T1000 (cell line): Measurements from ENCODE around the gene PLXNA4.
"Not testable (repeated sequence)": the region's sequence is repeated elsewhere in the genome, so short reads cannot be mapped to it uniquely, and the experiment has no call there.

Source experiments
- DNase-seq: peaks from one replicate; lab custom pipeline; 2025; ENCODE audit warnings: mixed read lengths; lab: John Stamatoyannopoulos, UW

The PLXNA4 gene

GRCh38 chr7:132415259-132415658, 161.0 kb downstream of the PLXNA4 start:
- DNase-seq, result no peak

GRCh38 chr7:132414857-132415256, 161.4 kb downstream of the PLXNA4 start:
- no peak for DNase-seq

- DNase-seq, result no peak
Observed at GRCh38 chr7:132412435-132412834, 163.8 kb downstream of the PLXNA4 start.

GRCh38 chr7:132410861-132411541, 165.3 kb downstream of the PLXNA4 start:
- DNase-seq, result no peak

- DNase-seq, result no peak
Observed at GRCh38 chr7:132410385-132410784, 165.9 kb downstream of the PLXNA4 start.

GRCh38 chr7:132407764-132408163, 168.5 kb downstream of the PLXNA4 start:
- no peak for DNase-seq

GRCh38 chr7:132406039-132406438, 170.2 kb downstream of the PLXNA4 start:
- DNase-seq, result no peak

- no peak for DNase-seq
Observed at GRCh38 chr7:132404261-132404660, 172.0 kb downstream of the PLXNA4 start.

- no peak for DNase-seq
Observed at GRCh38 chr7:132403465-132404110, 172.7 kb downstream of the PLXNA4 start.

- DNase-seq, result no peak
Observed at GRCh38 chr7:132402751-132403245, 173.5 kb downstream of the PLXNA4 start.

- no peak for DNase-seq
Observed at GRCh38 chr7:132402096-132402495, 174.2 kb downstream of the PLXNA4 start.

GRCh38 chr7:132400561-132401142, 175.6 kb downstream of the PLXNA4 start:
- no peak for DNase-seq

- no peak for DNase-seq
Observed at GRCh38 chr7:132399367-132399766, 176.9 kb downstream of the PLXNA4 start.

- DNase-seq, result no peak
Observed at GRCh38 chr7:132398253-132398925, 177.9 kb downstream of the PLXNA4 start.

- DNase-seq, result no peak
Observed at GRCh38 chr7:132397070-132397469, 179.2 kb downstream of the PLXNA4 start.

GRCh38 chr7:132395361-132395760, 180.9 kb downstream of the PLXNA4 start:
- no peak for DNase-seq

GRCh38 chr7:132394283-132395198, 181.7 kb downstream of the PLXNA4 start:
- DNase-seq, result no peak

GRCh38 chr7:132393789-132394261, 182.4 kb downstream of the PLXNA4 start:
- no peak for DNase-seq

- no peak for DNase-seq
Observed at GRCh38 chr7:132392713-132393112, 183.6 kb downstream of the PLXNA4 start.

- no peak for DNase-seq
Observed at GRCh38 chr7:132390705-132391104, 185.6 kb downstream of the PLXNA4 start.

GRCh38 chr7:132390049-132390448, 186.2 kb downstream of the PLXNA4 start:
- not testable (repeated sequence) for DNase-seq
